ENCODE data around the gene KLHL8.
"Not testable (repeated sequence)": the region's sequence is repeated elsewhere in the genome, so short reads cannot be mapped to it uniquely, and the experiment has no call there.

The KLHL8 gene

DNA sequence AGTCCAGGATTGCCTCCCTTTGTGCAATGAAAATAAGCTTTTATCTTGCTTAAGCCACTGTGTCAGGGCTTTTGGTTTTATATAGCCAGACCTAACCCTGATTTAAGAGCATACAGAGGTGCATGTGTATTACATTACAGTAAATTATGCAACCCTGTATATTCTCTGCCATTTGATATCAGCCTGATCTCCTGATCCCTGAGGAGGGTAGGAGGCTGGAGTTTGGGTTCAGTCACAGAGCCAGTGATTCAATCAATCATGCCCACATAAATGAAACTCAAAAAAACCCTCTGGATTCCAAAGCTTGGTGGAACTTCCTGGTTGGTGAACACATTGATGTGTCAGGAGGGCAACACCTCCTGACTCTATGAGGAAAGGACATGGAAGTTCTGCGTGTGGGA, 7.3 kb upstream of the KLHL8 start:
- no peak for DNase-seq

DNA sequence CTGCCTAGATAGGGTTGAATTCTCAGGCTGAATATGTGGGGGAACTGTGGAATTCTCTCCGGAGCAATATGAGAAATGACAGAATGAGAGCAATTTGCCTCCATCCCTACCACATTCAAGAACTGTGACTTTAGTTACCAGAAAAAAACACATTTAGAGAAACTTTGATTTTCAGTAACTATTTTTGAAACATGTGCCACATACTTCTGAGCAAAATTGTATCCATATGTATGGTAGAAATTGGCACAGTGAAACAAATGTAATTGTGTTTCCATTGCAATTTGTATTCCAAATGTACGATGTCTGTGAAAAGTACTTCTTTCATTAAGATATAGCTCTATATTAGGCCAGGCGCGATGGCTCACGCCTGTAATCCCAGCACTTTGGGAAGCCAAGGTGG, 5.5 kb upstream of the KLHL8 start:
- DNase-seq: no peak

DNA sequence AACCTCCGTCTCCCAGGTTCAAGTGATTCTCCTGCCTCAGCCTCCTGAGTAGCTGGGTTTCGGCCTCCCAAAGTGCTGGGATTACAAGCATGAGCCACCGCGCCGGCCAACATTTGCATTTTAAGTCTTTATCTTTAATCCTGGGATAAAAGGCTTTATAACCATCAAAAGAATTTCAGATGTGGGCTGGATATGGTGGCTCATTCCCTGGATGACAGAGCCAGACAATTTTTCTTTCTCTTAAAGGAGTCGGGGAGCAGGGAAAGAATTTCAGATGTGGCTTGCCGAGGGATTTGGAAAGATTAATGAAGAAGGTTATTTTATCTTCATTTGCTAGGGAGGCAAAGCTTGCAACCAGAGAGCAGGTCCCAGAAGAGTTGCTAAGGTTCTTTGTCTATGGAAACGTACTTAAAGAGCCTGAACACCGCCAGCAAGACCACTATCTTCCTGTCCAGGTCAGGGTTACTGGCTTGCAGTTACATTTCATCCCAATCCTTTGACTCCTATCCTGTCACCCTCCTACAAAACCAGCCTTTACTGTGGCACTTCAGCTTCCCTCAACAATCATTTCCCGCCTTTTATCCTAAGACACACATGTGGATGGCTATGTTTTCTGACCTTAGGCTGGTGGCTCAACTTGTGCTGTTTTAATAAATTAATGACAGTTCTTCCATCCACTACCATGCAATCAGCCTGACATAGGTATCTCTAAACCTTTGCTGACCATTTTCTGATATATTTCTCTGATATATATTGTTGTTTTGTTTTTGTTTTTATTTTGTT, 3.9 kb upstream of the KLHL8 start:
- DNase-seq: no peak

DNA sequence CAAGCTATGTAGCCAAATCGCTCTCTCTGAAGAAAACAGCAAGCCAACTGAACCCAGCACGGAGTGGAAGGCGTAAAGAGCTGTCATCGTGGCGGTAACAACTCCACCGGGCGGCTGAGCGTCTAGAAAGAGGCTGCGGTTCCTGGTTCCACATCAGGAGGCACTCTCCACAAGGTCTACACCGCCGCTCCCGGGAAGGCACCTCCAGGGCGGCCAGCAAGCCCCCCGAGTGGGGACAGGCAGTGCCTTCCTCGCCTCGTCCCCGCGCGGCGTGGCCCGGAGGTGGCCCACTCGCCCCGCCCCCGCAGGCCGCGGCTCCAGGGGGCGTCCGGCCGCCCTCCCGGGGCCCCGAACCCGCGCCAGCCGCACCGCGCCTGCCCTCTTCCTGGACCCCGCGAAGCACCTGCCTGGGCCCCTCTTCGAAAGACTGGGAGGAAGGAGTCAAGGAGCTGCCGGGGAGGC, 755 bp downstream of the KLHL8 start:
- no peak for DNase-seq

DNA sequence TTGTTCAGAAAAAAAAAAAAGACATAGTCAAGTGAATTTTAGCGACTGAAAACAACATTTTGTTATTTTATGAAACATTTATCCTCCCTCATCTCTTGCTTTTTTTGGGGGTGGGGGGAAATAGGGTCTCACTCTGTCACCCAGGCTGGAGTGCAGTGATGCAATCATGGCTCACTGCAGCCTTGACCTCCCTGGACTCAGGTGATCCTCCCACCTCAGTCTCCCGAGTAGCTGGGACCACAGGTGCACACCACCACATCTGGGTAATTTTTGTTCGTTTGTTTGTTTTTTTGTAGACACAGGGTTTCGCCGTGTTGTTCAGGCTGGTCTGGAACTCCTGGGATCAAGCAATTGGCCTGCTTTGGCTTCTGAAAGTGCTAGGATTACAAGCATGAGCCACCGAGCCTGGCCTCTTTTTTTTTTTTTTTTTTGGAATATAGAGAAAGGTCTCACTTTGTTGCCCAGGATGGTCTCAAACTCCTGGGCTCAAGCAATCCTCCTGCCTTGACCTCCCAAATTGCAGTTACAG, 3.1 kb downstream of the KLHL8 start:
- DNase-seq: not testable (repeated sequence)

DNA sequence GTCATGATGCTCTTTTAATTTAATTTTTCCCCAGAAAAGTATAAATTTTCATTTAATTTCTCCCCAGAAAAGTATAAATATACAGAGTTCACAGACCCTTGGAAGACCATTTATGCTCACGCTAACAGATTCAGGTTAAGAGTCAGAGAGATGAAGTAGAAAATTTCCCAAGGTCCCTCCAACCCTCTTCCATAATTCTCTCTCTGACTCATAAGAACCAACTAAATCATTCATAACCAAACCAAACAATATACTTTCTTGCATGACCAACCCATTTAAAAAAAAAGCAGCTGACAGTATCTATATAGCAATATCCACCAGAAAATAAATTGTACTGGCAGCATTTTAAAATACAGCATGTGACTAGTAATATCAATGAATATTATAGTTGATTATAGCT, 3.9 kb downstream of the KLHL8 start:
- DNase-seq: no peak

DNA sequence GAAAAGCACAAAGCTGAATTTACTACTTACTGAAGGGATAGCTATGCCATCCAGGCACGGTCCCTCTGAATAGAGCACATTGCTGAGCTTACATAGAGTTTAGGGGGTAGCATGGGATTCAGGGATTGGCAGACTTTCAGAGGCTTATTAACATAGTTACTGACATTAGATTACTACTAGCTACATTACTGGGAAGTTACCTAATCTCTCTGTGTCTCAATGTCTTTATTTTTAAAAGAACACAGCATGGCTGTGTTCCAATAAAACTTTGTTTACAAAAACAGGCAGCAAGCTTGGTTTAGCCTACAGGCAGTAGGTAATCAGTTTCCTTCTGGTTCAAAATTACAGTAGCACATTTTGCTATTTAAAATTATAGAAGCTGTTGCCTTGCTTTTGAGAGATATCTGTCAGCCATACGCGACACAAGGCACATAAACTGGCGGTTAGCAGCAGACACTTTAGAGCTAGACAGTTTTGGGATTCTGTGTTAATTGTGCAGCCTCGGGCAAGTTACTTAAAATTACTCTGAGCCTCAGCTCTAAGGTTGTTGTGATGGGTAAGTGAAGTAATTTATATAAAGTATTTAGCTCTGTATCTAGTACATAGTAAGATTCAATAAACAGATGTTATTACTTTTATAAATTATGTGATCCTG, 6.9 kb downstream of the KLHL8 start:
- no peak for DNase-seq

DNA sequence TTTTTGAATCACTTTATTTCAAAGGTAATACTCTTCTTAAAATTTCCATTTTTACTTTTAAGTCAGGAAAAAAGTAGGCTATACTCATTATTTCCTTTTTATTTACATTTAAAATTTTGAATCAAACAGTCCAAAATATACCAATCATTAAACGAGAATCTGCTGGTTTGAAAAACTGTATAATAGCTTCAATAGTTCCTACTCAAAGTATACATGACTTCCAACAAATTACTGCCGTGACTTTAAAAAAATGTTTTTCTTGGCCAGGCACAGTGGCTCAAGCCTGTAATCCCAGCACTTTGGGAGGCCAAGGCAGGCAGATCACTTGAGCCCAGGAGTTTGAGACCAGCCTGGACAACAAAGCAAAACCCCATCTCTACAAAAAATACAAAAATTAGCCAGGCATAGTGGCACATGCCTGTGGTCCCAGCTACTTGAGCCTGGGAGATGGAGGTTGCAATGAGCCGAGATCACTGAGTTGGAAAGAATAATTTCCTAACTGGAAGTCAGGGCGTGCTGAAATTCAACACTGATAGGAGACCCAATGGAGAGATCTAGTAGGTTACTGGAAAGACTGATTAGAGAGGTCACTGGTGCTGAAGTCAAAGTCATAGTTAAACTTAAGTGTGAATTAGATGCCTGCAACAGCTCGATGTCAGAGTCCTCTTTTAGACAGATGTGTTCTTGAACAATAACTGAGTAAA, 9.0 kb downstream of the KLHL8 start:
- no peak for DNase-seq

DNA sequence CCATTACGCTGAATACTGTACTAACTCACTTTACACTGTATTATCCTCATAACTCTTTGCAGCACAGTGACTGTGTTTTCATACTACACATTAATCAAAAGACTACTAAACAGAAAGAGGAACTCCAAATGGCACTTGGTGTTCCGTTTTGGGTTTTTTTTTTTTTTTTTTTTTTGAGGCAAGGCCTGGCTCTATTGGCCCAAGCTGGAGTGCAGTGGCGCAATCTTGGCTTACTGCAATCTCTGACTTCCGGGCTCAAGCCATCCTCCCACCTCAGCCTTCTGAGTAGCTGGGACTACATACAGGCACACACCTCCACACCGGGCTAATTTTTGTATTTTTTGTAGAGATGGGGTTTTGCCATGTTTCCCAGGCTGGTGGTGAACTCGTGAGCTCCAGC, 10.7 kb downstream of the KLHL8 start:
- no peak for DNase-seq

DNA sequence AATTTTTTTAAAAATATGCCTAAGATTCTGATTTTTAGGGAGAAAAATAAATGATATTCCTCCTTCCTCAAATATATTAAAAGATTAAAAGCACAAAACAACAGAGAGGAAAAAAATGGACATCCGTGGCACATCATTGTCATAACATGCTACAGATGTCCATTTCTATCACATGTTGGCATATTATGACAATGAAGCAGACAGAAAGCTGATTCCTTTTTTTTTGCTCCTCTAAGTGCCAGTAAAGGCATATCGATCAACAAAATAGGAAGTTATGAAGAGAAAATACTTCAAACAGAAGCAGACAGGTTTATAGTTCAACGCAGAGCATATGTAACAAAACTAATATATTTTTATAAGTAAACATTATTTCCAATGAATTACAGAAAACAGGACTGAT, 11.2 kb downstream of the KLHL8 start:
- no peak for DNase-seq

DNA sequence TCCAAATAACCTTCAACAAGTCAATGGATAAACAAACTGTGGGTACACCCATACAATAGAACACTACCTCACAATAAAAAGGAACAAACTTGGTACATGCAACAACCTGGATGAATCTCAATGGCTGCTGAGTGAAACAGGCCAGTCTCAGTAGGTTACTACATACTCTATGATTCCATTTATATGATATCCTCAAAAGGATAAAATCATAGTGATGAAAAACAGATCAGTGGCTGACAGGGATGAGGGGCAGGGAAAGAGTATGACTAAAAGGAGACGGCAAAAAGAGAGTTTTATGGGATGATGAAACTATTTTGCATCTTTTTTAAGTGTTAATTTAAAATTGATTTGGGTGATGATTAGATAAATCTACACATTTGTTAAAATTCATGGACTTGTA, 15.9 kb downstream of the KLHL8 start:
- DNase-seq: no peak

DNA sequence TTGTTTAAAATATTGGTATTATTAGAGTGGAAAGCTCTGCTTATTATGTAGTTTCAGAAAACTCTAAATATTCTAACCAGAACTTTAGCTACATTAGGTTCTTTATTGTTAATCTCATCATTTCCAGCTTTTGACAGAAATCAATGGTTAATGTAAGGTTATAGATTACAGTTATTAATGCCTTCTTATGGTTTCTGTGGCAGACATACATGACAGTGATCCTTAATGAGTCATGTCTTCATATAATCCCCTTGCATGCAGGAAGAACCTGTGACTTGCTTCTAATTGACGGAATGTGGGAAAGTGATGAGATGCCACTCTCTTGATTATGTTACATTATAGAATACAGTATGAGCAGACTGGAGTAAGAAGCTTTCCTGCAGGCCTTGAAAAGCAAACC, 23.5 kb downstream of the KLHL8 start:
- no peak for DNase-seq

DNA sequence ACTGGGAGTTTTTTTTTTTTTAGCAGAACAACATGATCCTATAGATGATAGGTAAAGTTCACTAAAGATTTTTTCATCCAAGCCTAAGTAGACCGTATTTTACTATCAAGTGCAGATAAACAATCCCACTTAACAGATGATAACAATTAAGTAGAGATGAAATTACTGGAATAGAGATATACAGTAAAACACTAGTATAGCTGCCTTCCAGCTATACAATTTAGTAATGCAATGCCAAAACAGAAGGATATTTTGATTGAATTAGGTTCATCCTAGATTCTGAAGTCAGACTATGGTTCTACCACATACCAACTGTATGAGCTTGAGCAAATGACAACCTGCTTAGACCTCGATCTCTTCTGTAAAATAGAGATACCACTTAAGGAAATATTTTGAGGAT, 24.3 kb downstream of the KLHL8 start:
- DNase-seq: no peak

DNA sequence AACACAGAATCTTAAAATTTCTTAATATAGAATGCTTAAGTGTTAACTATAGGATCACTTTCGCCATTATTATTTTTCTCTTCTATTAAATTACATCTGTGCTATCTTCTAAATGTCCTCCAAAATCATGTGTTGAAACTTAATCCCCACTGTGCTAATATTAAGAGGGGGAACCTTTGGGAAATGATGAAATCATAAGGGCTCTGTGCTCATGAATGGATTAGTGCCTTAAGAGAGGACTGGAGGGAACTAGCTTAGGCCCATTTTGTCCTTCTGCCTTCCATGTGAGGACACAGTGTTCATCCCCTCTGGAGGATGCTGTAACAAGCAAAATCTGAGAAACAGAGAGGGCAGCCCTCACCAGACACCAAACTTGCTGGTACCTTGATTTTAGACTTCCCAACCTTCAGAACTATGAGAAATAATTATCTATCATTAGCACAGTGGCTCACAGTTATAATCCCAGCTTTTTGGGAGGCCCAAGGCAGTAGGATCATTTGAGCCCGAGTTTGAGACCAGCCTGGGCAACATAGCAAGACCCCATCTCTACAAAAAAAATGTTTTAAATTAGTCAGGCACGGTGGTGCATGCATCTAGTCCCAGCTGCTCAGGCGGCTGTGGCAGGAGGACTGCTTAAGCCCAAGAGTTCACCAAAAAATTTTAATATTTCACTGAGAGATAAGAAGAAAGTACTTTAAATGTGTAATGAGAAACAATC, 26.3 kb downstream of the KLHL8 start:
- DNase-seq: no peak

DNA sequence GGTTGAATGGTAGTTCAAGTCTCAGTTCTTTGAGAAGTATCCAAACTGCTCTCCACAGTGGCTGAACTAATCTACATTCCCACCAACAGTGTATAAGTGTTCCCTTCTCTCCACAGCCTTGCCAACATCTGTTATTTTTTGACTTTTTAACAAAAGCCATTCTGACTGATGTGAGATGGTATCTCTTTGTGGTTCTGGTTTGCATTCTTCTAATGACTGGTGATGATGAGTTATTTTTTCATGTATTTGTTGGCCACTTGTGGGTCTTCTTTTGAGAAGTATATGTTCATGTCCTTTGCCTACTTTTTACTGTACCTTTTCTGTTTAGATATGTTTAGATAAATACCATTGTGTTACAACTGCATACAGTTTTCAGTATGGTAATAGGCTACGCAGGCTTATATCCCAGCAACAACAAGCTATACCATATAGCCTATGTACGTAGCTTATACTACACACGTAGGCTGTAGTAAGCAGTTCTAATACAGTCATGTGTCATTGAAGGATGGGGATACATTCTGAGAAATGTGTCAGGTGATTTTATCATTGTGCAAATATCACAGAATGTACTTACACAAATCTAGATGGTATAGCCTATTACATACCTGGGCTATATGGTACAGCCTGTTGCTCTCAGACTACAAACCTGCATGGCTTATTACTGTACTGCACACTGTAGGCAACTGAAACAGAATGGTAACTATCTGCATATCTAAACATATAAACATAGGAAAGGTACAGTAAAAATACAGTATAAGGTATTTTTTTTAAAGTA, 28.1 kb downstream of the KLHL8 start:
- DNase-seq: no peak

DNA sequence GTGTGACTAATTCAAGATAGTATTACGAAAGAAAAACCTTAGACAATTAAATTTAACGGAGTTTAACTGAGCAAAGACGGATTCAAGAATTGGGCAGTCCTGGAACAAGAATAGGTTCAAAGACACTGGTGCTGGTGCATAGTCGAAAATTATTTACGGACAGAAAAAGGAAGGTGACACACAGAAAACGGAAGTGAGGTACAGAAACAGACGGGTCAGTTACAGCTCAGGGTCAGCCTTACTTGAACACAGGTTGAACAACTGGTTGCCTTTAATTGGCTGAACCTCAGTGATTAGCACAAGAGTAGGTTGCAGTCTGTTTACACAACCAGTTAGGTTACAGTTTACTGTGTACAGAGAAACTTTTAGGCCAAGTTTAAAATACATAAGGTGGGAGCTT, 31.5 kb downstream of the KLHL8 start:
- DNase-seq: no peak

DNA sequence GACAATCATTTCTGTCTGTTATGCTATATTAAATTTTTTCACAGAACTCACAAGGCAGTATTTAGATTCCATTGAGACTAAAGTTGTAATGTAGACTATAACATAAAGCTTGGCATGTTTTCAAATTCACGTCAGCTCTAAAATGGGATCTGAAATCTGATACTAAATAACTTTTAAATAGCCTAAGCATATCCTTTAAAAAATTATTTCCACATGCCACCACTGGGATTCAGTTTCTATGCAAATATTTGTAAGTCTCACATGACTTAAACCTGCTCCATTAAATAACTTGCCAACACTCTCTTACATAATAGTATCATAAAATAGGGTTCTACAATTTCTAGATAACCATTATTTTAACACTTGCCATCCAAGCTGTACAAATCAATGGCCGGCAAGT, 32.4 kb downstream of the KLHL8 start:
- DNase-seq: no peak

DNA sequence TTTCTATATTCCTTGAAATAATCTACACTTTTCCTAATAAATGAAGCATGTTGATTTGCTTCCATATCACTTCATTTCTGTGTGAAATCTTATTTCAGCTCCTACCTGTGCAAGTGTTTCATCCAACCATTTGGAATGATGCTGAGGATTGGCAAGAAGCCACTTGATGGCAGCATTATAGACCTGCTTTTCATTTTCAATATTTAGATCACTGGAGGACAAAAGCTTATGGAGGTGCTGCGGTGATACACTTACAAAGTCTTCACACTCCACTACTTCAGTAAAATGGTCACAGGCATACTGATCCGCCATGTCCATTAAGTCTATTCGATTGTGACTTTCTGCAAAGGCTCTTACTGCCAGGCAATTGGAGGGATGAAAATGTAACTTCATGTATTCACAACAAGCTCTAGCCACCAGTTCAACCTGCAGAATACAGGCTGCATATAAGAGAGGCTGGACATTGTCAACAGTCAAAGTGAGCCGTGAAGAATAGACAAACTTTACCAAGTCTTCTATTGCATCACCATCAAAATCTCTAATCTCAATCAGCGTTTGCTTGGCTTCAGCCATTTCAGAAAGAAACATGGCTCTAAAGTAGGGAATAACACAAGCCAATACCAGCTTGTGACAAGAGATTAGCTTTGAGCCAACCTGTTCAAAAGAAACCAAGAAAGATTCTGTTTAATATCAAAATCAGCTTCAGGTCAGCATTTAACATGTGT, 35.1 kb downstream of the KLHL8 start:
- DNase-seq: no peak

DNA sequence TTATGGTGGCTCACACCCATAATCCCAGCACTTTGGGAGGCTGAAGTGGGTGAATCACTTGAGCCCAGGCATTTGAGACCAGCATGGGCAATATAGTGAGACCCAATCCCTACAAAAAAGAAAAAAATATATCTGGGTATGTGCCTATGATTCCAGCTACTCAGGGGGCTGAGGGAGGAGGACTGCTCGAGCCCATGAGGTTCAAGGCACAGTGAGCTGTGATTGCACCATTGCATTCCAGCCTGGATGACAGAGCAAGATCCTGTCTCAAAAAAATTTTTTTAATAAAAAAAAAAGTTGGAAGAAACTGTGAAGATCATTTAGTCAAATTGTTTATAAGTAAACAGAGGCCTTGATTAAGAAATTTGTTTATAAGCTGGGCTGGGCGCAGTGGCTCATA, 39.7 kb downstream of the KLHL8 start:
- DNase-seq: no peak

DNA sequence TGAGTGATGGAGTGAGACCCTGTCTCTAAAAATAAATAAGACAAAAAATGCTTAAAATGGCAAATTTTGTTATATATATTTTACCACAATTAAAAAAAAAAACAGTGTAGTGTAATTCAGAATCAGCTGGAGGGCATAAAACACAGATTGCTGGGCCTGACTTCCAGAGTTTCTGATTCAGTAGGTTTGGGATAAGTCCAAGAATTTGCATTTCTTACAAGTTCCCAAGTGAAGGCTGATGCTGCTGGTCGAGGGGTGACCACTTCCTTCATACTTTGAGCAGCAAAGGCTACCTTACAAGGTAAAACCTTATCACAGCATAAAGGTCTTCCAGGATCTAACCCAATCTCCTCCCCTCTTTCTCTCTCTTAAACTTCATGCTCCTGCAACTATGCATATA, 40.7 kb downstream of the KLHL8 start:
- DNase-seq: no peak

DNA sequence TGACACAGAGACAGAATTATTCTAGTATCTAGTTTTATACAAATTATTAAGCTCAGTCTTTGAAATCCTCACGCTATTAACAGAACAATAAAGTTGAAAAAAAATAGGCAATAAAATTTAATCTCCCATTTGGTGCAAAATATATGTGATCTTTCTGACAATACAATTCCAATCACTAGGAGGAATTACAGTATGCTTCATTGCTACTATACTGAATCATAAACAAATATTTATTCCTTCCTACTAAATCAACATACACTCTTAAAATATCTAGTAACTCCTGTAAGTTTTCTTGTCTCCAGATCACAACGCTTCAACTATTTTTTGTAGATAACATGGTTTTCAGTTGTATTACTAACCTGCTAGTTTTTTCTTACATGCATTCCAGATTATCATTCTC, 45.7 kb downstream of the KLHL8 start:
- no peak for DNase-seq

DNA sequence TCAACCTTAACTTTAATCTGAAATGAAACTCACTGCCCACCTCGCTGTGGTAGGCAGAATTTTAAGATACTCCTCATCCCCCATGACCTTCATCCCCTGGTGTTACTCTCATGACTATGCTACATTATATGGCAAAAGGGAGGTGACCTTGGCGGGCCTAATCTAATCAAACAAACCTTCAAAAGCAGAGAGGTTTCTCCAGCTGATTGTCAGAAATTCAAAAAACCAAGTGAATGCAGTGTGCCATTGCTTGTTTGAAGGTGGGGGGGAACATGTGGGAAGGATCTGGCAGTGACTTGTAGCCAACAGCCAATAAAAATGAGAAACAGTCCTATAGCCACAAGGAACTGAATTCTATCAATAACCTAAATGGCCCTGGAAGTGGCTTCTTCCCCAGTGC, 48.5 kb downstream of the KLHL8 start:
- DNase-seq: no peak
